NCI-H774 (cell line): Measurements from ENCODE around the gene C13orf42.
A peak's percentile ranks its signal among the peaks of the same experiment; 100 is the strongest.
"Not testable (repeated sequence)": the region's sequence is repeated elsewhere in the genome, so short reads cannot be mapped to it uniquely, and the experiment has no call there.

Source experiments
- DNase-seq: peaks from one replicate; lab custom pipeline; 2025; lab: John Stamatoyannopoulos, UW

Gene C13orf42

GRCh38 chr13:51120873-51121272 lies 9.8 kb upstream of the C13orf42 start:
- not testable (repeated sequence) for DNase-seq

- no peak for DNase-seq
Observed at GRCh38 chr13:51118809-51119431, 7.8 kb upstream of the C13orf42 start.

GRCh38 chr13:51113969-51114368 lies 2.9 kb upstream of the C13orf42 start:
- no peak for DNase-seq

- DNase-seq, result no peak
Observed at GRCh38 chr13:51113186-51113881, 2.3 kb upstream of the C13orf42 start.

- DNase-seq, result no peak
Observed at GRCh38 chr13:51112771-51113170, 1.7 kb upstream of the C13orf42 start.

GRCh38 chr13:51111997-51112396 lies 923 bp upstream of the C13orf42 start:
- DNase-seq, result no peak

- no peak for DNase-seq
Observed at GRCh38 chr13:51107996-51108395, 3.1 kb downstream of the C13orf42 start.

GRCh38 chr13:51105046-51105445 lies 6.0 kb downstream of the C13orf42 start:
- no peak for DNase-seq

GRCh38 chr13:51101636-51102235 lies 9.3 kb downstream of the C13orf42 start:
- DNase-seq, result no peak

GRCh38 chr13:51097353-51098043 lies 13.6 kb downstream of the C13orf42 start:
- DNase-seq, result no peak

- no peak for DNase-seq
Observed at GRCh38 chr13:51096131-51096530, 14.9 kb downstream of the C13orf42 start.

- no peak for DNase-seq
Observed at GRCh38 chr13:51093574-51093973, 17.5 kb downstream of the C13orf42 start.

GRCh38 chr13:51091839-51092238 lies 19.2 kb downstream of the C13orf42 start:
- no peak for DNase-seq

GRCh38 chr13:51083706-51084105 lies 27.4 kb downstream of the C13orf42 start:
- DNase-seq, result no peak

GRCh38 chr13:51080478-51081065 lies 30.5 kb downstream of the C13orf42 start:
- not testable (repeated sequence) for DNase-seq

GRCh38 chr13:51071493-51071892 lies 39.6 kb downstream of the C13orf42 start:
- DNase-seq, result no peak

- peak; percentile 57 for DNase-seq
Observed at GRCh38 chr13:51070005-51070649, 40.9 kb downstream of the C13orf42 start.

- no peak for DNase-seq
Observed at GRCh38 chr13:51068501-51068900, 42.6 kb downstream of the C13orf42 start.

GRCh38 chr13:51067706-51068105 lies 43.4 kb downstream of the C13orf42 start:
- no peak for DNase-seq

- DNase-seq, result no peak
Observed at GRCh38 chr13:51067210-51067701, 43.8 kb downstream of the C13orf42 start.

- no peak for DNase-seq
Observed at GRCh38 chr13:51066091-51066831, 44.8 kb downstream of the C13orf42 start.
